DND-41 (cell line): ENCODE results near the gene SERPINB3.

Source experiments
- EZH2 ChIP-seq: IDR thresholded peaks from 3 replicates; pipeline ENCODE4 v1.6.1; 2012; ENCODE audit warnings: borderline replicate concordance, low read depth, mild to moderate bottlenecking, moderate library complexity, low read length, inconsistent platforms; ENCODE audit not compliant: severe bottlenecking
- TF ChIP-seq, protein P1 (sequence below): IDR thresholded peaks from 2 replicates; pipeline ENCODE4 v1.5.1; 2012; ENCODE audit warnings: borderline replicate concordance, low read length, moderate library complexity, mild to moderate bottlenecking; ENCODE audit not compliant: poor library complexity, severe bottlenecking; ENCODE audit errors: extremely low read depth

DNA sequence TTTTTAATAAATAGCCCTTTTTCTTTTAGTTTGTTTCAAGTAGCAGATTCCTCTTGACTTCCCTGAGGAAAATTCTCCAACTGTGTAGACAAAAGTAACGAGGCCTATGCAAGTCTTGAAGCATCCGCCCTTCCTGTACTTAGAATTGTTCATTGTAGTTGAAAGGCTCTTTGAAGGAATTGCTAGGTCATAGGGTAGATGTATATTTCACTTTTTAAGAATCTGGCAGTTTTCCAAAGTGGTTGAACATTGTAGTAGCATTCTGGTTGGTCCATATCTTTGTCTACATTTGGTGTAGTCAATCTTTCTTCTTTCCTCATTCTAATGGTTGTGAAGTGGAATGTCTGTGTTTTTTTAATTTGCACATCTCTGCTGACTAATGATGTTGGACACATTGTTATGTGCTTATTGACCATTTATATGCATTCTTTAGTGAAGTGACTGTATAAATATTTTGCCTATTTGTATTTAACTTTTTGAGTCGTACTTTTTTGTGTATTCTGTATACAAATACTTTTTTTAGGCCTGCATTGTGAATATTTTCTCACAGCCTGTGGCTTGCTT, 35.5 kb upstream of the SERPINB3 start:
- TF ChIP-seq, protein P1, sequence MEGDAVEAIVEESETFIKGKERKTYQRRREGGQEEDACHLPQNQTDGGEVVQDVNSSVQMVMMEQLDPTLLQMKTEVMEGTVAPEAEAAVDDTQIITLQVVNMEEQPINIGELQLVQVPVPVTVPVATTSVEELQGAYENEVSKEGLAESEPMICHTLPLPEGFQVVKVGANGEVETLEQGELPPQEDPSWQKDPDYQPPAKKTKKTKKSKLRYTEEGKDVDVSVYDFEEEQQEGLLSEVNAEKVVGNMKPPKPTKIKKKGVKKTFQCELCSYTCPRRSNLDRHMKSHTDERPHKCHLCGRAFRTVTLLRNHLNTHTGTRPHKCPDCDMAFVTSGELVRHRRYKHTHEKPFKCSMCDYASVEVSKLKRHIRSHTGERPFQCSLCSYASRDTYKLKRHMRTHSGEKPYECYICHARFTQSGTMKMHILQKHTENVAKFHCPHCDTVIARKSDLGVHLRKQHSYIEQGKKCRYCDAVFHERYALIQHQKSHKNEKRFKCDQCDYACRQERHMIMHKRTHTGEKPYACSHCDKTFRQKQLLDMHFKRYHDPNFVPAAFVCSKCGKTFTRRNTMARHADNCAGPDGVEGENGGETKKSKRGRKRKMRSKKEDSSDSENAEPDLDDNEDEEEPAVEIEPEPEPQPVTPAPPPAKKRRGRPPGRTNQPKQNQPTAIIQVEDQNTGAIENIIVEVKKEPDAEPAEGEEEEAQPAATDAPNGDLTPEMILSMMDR: no peak
- TF ChIP-seq EZH2: no peak
